GM04503 (cell line): ENCODE data around the gene ENAH.
A peak's percentile ranks its signal among the peaks of the same experiment; 100 is the strongest.
"Not testable (repeated sequence)": the region's sequence is repeated elsewhere in the genome, so short reads cannot be mapped to it uniquely, and the experiment has no call there.

Experiments used
- DNase-seq: peaks from one replicate; pipeline ENCODE4 v3.0.0-alpha.2; 2012; ENCODE audit warnings: low read depth

The ENAH gene

DNA sequence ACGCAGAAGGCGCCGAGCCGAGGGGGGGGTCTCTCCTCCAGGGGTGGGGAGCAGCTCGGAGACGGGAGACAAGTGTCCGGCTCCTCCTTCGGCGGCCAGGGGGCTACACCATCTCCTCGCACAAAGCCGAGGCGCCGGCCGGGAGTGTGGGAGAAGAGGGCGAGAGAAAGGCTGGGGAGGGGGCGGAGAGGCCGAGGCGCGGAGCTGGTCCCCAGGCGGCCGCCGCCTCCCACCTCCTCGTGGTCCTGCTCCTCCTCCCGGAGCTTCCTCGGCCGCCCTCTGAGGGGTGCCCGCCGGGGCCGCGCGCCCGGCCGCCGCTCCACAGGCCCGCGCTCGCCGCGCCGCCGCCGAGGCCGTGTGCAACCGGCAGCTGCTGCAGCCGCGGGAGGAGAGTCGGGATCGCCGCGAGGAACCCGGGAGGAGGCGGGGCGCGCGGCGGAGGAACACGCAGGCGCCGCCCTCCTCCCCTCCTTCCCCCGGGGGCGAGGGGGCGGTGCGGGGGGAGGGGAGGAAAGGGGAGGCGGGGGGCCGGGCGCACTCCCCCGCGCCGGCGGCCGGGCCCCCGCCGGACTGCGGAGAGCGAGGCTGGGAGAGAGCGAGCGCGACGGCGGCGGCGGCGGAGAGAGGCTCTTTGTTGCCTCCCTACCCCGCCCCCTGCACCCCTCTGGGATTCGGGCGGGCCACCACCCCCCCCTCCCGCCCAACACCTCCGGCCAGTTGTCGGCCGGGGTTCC lies at the start of gene ENAH:
TSS of gene ENAH (minus strand) at position 395 of the 734 bp plus-strand sequence. CDS start 433 bp downstream, outside the sequence.
- no peak for DNase-seq

DNA sequence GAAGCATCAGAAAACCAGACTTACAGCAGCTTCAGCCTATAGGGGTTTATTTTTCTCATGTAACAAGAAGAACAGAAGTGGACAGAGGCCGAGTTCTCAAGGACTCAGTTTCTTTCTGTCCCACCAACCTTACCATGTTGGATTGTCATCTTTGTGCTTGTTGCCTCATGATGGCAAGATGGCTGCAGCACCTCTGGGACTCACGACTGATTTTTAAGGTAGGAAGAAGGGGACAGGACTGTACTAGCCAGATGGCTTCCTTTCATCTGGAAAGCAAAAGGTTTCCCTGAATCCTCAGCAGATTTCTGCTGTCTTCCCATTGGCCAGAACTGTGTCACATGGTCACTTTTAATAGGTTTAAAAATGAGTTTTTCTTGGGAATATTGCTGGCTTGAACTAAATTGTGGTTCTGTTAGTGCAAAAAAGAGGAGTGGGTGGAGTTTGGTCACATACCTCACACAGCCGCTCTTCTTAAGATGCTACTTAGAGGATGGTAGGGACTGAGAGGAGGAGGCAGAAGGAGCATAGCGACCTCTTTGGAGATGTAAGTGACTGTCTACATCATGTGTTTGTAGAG lies 48.1 kb upstream of the ENAH start:
- DNase-seq: peak; percentile 17

DNA sequence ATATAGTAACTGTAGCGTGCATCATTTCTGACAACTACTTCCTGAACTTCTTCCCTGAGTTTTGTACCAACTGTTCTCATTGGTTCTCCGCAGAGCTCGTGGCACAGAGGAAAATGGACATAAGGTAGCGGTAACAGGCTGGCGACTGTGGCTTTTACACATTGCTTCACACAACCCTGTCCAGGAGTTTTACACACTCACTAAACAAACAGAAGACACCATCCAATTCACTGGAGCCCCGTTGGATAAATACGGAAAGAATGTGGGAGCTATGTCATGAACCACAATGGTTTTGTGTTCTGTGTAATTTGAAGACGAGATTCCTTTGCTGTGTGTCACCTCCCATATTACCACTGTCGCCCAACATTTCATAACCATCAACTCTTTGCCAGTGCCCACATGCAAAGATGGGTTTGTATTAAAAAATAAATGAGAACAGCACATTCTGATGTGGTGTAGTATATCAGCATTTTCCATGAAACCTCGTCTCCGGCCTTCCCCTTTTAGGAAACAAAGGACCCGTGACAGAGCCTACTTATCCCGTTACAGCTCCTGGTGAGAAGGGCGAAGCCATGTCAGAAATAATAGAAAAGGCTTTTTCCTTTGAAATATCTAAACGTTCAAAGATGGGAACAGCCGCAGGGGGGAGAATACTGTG lies 47.4 kb upstream of the ENAH start:
- DNase-seq: peak; percentile 100

DNA sequence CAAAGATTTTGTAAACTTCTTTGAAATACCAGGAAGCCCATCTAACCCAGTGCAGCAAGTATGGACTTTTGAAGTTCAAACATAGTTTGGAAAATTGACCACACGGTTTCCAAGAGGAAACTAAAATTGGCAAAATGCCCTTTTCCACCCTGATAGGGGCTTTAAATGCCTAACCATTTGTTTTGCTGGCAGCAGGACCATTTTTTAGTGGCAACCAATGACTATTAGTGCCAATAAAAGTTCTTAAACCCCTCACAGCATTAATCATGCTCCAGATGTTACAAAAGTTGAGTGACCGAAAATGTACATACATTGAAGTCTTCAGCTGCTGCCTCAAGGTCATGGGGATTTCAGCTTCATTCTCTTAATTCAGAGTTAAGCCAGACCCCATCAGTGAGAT lies 46.4 kb upstream of the ENAH start:
- DNase-seq: no peak

DNA sequence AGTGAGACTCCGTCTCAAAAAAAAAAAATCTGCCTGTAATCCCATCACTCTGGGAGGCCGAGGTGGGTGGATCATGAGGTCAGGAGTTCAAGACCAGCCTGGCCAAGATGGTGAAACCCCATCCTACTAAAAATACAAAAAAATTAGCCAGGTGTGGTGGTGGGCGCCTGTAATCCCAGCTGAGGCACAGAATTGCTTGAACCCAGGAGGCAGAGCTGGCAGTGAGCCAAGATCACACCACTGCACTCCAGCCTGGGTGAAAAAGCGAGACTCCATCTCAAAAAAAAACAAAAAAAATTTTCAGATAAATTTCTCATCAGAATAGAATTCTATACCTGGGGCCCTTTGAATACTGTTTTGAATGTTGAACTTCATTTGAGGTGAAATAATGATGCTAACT lies 45.3 kb upstream of the ENAH start:
- not testable (repeated sequence) for DNase-seq

DNA sequence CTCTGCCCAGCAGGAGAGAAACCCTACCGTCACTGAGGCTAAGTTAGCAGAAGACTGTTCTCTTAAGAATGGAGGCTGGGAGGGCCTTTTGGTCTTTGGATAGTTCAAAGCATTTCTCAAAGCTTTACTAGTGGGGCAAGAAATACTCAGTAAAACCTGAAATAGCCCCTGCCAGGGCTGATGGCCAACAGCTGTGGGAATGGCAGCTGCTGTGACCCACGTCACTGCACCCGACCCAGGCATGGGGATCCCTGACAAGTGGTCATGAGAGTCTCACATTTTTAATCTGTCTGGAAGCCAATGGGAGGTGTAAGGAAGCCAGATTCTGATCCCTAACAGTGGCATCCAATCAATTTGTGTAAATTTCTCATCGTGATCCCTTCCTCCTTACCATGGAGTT lies 44.5 kb upstream of the ENAH start:
- DNase-seq: no peak

DNA sequence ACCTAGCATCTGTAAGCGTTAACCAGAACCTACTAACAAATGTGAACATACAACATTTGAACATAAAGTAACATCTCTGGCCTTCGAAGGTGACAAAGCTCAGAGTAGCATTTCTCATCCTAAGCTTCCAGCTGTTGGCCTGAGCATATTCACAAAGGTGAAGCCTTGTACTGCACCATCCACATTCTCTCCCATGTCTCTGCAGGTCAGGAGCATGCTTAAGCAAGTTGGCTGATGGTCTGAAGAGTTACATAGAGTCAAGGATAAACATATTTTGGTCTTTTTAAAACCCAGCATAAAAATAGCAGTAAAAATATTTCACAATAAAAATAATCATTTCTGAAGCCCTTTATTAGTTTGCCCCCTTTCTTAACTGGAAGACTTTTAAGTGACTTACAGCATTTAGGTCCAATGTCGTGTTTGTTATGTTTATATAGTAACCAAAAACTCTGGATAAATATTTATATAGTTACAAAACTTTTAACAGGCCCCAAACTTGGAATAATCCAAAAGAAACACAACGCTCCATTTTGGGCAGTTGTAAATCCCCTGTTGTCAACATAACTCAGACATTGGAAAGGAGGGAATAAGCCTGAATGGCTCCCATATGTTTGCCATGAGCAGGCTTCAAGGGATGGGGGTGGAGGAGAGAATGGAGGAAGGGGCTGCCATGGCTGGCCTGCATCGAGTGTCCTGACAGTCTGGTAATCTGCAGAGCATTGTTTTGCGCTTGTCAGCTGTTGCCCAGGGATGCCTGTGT lies 42.8 kb upstream of the ENAH start:
- peak; percentile 7 for DNase-seq

DNA sequence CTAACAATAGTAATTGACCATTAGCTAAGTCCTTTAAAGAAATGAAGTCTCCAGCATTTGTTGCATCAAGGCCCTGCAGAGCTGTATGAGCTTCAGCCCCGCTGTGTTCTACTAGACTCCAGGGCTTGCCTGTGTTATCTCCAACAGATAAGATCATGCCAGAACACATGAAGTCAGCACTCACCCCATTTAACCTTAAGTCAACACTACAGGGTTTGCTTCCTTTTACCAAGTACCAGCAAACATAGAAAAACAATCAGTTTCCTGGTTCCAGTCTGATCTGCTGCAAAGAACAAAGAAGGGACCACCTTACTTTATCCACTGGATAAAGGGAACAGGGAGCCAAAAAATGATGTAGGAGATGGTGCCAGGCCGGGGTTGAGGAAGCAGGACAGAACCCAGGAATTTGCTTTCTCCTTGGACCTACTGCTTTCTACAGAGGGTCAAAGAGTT lies 41.3 kb upstream of the ENAH start:
- DNase-seq: no peak

DNA sequence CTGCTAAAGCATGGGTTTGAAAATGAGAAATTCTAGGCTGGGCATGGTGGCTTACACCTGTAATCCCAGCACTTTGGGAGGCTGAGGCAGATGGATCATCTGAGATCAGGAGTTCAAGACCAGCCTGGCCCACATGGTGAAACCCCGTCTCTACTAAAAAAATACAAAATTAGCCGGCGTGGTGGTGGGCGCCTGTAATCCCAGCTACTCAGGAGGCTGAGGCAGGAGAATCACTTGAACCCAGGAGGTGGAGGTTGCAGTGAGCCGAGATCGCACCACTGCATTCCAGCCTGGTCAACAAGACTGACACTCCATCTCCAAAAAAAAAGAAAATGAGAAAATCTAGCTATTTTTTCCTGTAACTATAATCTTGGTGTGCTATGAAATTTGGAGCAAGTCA lies 40.8 kb upstream of the ENAH start:
- DNase-seq: not testable (repeated sequence)

DNA sequence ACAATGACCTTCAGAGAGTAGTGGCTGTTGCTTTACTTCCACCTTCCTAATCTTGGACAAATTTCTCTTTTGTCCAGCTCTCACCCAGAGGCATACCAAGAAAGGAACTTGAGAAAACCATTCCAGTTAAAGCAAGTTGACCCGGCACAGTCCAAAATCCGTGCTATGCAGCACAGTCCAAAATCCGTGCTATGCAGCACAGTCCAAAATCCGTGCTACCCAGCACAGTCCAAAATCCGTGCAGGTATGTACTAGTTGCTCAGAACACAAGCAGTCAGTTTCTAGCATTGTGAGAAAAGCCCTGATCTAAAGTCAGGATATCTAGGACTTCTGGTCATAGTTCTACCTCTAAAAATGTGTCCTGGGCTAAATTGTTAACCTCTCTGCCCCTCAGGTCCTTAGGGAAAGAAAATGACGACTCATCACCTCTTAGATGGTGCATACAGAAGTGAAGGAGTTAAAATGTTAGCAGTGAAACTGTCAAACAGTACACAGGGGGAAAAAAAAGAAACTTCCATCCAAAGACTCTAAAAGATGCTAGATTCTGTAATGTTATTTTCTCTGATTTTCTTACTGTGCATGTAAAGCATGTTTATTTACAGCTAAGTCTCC lies 40.3 kb upstream of the ENAH start:
- DNase-seq: no peak

DNA sequence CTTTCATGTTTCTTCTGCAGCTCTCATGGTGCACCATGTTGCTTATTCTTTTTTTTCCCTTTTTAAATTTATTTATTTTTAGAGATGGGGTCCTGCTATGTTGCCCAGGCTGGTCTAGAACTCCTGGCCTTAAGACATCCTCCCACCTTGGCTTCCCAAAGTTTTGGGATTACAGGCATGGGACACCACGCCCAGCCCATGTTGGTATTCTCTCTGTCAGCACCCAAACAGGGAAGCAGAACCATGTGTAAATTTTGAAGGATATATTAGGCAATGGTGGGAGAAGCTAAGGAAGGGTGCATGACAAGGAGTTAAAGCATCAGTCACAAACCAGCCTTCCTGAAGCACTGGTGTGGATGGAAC lies 39.6 kb upstream of the ENAH start:
- DNase-seq: no peak

DNA sequence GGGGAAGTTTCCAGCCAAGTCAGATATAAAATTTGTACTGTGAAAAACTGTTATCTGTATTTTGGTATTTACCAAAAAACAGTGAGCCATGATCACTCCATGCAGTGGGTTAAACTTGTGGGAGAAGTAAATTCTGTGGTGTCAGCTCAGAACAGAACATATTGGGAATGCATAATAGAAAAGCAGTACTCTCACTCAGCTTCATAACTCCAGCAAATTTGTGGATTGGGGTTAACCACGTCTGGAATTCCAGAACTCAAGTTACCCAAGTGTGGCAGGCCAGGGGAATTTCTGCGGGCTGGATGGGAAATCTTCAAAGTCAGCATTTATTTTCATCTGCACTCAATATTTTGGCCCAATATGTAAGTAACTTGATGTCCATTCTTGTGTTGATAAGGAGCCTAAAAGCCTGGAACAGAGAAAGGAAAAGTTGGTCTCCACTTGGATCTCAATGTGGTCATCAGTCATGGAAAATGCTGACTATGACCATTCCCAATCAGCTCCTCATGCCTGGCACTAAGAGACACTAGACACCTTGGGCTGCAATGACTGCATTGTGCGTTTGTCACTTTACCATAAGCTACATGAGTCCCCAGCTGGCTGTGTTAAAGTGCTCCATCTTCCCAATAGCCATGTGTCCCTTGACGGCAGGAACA lies 39.1 kb upstream of the ENAH start:
- DNase-seq: peak; percentile 67

DNA sequence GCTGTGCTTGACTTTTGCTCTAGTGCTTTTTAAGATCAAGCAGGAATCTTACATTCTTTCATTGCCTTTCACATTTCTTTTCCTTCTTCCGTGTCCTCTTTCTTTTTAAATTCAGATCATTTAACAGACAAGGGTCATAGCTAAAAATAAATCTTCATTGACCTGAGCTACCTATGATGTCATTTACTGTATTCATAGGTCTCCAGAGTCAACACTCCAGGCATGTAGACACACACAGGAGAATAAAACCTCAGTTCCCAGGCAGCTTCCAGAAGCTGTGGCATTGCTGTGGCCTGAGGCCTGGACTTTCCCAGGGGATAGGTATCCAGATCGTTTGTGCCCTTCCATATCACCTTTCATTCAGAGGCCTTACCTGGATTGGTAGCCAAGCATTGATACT lies 38.5 kb upstream of the ENAH start:
- peak; percentile 24 for DNase-seq

DNA sequence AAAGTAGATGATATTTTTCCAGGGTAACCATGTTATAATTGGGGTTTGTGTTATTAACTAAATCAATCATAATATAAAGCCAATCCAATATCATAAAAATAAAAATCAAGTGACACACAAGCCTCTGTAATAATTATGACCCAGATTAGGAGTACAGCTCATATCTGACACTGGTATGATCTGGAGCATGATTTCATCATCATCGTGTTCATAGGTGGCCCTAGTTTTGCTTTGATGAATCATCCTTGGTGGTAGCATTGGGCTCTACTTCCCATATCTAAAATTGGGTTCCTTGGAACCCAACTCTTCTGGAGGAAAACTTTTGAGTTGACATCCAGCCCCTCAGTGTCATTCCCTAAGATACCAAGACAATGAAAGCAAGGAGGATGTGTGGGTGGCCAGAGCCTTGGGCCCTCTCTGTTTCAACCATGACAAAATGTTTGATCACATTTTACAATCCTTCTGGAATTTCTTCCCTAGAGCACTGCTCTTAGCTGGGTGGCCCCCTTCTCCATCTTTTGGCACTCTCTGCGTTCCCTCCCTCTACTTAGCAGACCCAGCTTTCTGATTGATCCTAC lies 37.0 kb upstream of the ENAH start:
- DNase-seq: no peak

DNA sequence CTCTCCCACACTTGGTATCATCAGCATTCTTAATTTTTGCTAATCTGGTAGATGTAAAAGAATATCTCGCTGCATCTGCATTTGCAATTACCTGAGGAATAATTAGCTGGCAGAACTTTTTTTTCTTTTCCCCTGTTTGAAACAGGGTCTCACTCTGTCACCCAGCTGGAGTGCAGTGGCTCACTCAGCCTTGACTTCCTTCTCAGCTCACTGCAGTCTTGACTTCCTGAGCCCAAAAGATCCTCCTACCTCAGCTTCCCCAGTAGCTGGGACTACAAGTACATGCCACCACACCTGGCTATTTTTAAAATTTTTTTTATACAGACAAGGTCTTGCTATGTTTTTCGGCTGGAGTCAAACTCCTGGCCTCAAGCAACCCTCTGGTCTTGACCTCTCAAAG lies 35.4 kb upstream of the ENAH start:
- DNase-seq: no peak

DNA sequence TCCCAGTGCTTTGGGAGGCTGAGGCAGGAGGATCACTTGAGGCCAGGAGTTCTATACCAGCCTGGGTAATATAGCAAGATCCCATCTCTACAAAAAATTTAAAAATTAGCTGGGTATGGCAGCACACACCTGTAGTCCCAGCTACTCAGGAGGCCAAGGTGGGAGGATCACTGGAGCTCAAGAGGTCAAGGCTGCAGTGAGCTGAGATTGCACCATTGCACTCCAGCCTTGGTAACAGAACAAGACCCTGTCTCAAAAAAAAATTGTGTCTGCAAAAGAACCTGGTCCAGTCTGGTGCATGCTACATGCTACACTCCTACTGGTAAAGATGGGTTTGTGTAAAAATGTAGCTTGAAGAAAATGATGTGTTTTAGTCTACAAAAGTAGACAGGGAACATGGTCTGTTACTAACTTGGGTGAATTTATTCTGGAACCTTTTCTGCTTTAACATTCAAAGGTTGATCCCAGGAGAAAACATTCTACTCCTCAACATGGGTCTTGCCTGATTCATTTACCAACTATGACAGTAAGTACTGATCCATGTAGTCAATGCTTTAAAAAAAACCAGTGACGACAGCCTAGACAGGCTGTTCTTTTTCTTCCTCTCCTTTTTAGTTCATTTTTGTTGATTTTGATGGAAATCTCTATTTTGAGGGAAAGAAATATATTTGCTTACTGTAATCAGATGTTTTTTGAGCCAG lies 32.7 kb upstream of the ENAH start:
- no peak for DNase-seq

DNA sequence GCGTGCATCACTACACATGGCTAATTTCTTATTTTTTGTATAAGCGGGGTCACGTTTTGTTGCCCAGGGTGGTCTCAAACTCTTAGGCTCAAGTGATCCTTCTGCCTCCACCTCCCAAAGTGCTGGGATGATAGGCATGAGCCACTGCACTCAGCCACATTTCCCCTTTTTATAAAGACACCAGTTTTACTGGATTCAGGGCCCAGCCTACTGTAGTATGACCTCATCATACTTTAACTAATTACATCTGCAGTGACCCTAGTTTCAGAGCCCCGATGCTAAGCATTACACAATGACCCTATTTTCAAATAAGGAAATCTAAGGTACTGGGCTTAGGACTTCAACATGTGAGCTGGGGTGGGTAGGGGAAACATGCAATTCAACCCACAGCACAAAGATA lies 31.8 kb upstream of the ENAH start:
- DNase-seq: no peak

DNA sequence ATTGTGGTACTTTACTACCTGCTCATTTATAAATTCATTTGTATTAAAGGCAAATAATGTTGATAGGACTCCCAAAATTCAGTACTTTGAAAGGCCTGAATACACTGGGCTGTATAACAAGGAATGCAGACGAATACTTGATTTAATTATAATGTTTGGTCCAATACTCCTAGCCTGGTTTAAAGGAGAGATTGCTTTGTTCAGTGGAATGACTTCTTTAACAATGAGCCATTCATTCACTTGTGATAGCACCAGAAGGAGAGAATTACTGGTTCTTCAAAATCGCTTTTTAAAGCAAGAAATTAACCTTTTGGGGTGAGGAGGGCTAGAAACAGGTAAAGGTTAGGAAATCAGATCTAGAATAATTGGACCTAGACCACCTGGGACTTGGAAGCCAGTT lies 28.3 kb upstream of the ENAH start:
- DNase-seq: no peak

DNA sequence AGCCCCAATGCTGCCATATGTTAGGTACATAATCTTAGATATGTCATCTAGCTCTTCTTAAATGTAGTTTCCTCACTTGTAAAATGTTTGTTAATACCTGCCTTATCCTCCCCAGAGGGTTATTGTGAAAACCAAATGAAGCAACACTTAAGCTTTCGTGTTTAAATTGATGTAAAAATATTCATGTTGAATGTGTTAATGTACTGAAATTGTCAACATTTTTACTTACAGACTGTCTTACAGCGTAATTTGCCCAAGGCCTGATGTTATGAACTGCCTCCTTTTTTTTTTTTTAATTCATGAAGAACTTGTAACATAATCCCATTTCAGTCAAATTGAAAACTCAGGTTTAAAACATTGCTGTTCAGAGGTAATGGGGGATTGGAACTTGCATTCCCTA lies 25.6 kb upstream of the ENAH start:
- DNase-seq: no peak

DNA sequence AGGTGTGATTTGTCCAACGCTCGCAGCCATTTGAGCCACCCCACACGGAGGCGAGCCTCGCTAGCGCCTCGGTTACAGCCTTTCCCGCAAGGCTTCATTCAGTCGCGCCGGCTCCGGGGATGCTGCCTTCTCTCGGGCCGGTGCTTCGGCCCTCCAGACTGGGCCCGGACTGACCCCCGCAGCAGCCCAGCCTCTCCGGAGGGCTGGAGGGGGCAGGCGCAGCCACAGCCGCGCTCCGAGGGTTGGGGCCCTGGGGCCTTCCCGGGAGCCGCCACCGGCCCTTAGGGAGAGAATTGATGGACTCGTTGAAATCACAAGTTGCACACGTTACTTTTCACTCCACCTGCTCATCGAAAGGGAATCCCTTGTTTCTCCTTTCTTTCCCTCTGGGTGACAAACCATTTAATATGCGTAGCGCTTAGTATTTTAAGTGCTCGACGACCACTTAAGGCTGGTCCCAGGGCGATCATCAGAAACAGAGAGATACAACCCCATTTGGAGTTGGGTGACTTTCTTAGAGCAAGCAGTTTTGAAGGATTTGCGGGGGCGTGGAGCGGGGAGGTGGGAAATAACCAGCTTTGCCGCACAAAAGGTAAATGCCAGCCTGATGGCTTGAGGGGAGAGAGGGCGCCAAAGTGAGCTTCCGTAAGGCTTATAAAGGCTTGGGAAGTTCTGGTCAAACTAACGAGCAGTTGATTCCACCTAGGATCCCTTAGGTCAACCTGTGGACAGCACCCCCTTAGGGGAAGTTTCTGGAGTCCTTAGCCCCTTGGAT lies 24.6 kb upstream of the ENAH start:
- DNase-seq: no peak
